ENCODE data around the gene SMAP1.

Gene SMAP1

GRCh38 chr6:70680396-70680795, 12.7 kb downstream of the SMAP1 start:
- DNase-seq (ENCODE audit: low read depth in 2 of 2) = no peak

- no peak for DNase-seq (ENCODE audit: low read depth in 2 of 2)
Measured at GRCh38 chr6:70684794-70685493, 17.3 kb downstream of the SMAP1 start.

GRCh38 chr6:70685494-70686180, 18.0 kb downstream of the SMAP1 start:
- DNase-seq (ENCODE audit: low read depth in 2 of 2) = no peak

- no peak for DNase-seq (ENCODE audit: low read depth in 2 of 2)
Measured at GRCh38 chr6:70686548-70687133, 19.0 kb downstream of the SMAP1 start.

GRCh38 chr6:70693887-70694286, 26.2 kb downstream of the SMAP1 start:
- DNase-seq (ENCODE audit: low read depth in 2 of 2) = no peak

- no peak for DNase-seq (ENCODE audit: low read depth in 2 of 2)
Measured at GRCh38 chr6:70694371-70694770, 26.7 kb downstream of the SMAP1 start.

GRCh38 chr6:70700922-70701876, 33.5 kb downstream of the SMAP1 start:
- no peak for DNase-seq (ENCODE audit: low read depth in 2 of 2)

GRCh38 chr6:70705772-70706171, 38.1 kb downstream of the SMAP1 start:
- no peak for DNase-seq (ENCODE audit: low read depth in 2 of 2)

- no peak for DNase-seq (ENCODE audit: low read depth in 2 of 2)
Measured at GRCh38 chr6:70706491-70707123, 38.9 kb downstream of the SMAP1 start.

GRCh38 chr6:70707893-70708292, 40.2 kb downstream of the SMAP1 start:
- no peak for DNase-seq (ENCODE audit: low read depth in 2 of 2)

GRCh38 chr6:70708448-70708847, 40.8 kb downstream of the SMAP1 start:
- no peak for DNase-seq (ENCODE audit: low read depth in 2 of 2)

GRCh38 chr6:70709826-70710225, 42.1 kb downstream of the SMAP1 start:
- DNase-seq (ENCODE audit: low read depth in 2 of 2) = no peak

- no peak for DNase-seq (ENCODE audit: low read depth in 2 of 2)
Measured at GRCh38 chr6:70714716-70715257, 47.1 kb downstream of the SMAP1 start.

GRCh38 chr6:70717038-70717801, 49.5 kb downstream of the SMAP1 start:
- DNase-seq (ENCODE audit: low read depth in 2 of 2) = no peak

- no peak for DNase-seq (ENCODE audit: low read depth in 2 of 2)
Measured at GRCh38 chr6:70724524-70724923, 56.8 kb downstream of the SMAP1 start.

GRCh38 chr6:70725817-70726415, 58.2 kb downstream of the SMAP1 start:
- DNase-seq (ENCODE audit: low read depth in 2 of 2) = no peak

GRCh38 chr6:70734381-70734780, 66.7 kb downstream of the SMAP1 start:
- no peak for DNase-seq (ENCODE audit: low read depth in 2 of 2)

GRCh38 chr6:70734979-70735378, 67.3 kb downstream of the SMAP1 start:
- no peak for DNase-seq (ENCODE audit: low read depth in 2 of 2)

GRCh38 chr6:70735513-70735912, 67.8 kb downstream of the SMAP1 start:
- DNase-seq (ENCODE audit: low read depth in 2 of 2) = no peak

- no peak for DNase-seq (ENCODE audit: low read depth in 2 of 2)
Measured at GRCh38 chr6:70738028-70738427, 70.3 kb downstream of the SMAP1 start.

Measured in stimulated activated CD8-positive, alpha-beta memory T cell treated with anti-CD3 and anti-CD28 coated beads, Interleukin-2, amount 100 ng/mL, for 48 hours (primary cell).